NB4 (cell line): ENCODE data around the gene TRANK1.

Experiments
- TF ChIP-seq, protein P1 (sequence below): IDR thresholded peaks from one replicate; pipeline ENCODE4 v1.5.1; 2012; ENCODE audit warnings: low read depth, low read length
- TF ChIP-seq, protein P2 (sequence below): IDR thresholded peaks from 2 replicates; pipeline ENCODE4 v1.6.1; 2011; ENCODE audit warnings: low read depth, low read length

DNA sequence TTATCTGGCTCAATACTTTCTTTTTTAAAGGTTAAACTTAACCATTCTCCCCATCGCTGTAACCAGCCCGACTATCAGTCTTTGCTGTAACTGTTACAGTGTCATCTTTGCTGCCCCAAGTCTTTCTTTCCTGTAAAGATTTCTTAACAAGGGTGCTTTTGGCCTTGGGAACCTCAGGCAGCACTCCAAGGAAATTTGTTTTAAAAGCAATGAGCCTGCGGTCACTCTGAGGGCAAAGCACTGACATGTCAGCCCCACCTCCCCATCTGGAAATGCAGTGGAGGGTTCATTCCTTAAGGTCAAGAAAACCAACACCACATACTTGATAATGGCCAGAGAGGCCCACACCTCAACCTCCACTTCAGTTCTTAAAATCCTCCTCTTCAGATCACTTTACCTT lies 3.2 kb downstream of the TRANK1 start:
- TF ChIP-seq, protein P1, sequence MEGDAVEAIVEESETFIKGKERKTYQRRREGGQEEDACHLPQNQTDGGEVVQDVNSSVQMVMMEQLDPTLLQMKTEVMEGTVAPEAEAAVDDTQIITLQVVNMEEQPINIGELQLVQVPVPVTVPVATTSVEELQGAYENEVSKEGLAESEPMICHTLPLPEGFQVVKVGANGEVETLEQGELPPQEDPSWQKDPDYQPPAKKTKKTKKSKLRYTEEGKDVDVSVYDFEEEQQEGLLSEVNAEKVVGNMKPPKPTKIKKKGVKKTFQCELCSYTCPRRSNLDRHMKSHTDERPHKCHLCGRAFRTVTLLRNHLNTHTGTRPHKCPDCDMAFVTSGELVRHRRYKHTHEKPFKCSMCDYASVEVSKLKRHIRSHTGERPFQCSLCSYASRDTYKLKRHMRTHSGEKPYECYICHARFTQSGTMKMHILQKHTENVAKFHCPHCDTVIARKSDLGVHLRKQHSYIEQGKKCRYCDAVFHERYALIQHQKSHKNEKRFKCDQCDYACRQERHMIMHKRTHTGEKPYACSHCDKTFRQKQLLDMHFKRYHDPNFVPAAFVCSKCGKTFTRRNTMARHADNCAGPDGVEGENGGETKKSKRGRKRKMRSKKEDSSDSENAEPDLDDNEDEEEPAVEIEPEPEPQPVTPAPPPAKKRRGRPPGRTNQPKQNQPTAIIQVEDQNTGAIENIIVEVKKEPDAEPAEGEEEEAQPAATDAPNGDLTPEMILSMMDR: no peak
- TF ChIP-seq, protein P2, sequence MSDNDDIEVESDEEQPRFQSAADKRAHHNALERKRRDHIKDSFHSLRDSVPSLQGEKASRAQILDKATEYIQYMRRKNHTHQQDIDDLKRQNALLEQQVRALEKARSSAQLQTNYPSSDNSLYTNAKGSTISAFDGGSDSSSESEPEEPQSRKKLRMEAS: no peak
